HL-60 (cell line): ENCODE measurements around the gene RRP1.

Source experiments
- GABPA ChIP-seq: IDR thresholded peaks from 2 replicates; pipeline ENCODE4 v1.6.1; 2012; ENCODE audit warnings: low read depth
- POLR2AphosphoS5 ChIP-seq: IDR thresholded peaks from 2 replicates; pipeline ENCODE4 v1.6.1; 2012; ENCODE audit warnings: low read depth
- TF ChIP-seq, protein P1 (sequence below): IDR thresholded peaks from one replicate; pipeline ENCODE4 v1.5.1; 2011; ENCODE audit warnings: low read length, control low read depth, inconsistent platforms; ENCODE audit not compliant: insufficient read depth
- TF ChIP-seq, protein P2 (sequence below): IDR thresholded peaks from 2 replicates; pipeline ENCODE4 v1.6.1; 2012; ENCODE audit warnings: low read depth; ENCODE audit not compliant: insufficient replicate concordance

DNA sequence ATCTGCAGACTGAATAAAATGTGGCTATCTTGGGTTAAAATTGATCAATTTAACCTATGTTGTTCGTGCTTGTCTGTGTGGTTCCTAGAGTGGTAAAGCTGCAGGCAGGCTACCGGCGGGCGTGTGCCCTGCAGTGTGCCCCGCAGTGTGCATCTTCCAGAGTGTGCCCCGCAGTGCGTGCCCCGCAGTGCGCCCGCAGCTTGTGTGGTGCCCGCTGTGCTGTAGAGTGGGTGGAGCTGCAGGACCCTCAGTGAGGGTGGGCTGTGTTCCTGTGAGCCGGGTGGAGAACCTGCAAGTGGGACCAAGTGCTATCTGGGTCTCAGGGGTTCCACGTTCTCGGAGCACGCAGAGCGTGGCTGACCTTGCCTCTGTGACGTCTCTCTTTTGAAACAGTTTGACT lies 10.7 kb downstream of the RRP1 start:
- TF ChIP-seq, protein P1, sequence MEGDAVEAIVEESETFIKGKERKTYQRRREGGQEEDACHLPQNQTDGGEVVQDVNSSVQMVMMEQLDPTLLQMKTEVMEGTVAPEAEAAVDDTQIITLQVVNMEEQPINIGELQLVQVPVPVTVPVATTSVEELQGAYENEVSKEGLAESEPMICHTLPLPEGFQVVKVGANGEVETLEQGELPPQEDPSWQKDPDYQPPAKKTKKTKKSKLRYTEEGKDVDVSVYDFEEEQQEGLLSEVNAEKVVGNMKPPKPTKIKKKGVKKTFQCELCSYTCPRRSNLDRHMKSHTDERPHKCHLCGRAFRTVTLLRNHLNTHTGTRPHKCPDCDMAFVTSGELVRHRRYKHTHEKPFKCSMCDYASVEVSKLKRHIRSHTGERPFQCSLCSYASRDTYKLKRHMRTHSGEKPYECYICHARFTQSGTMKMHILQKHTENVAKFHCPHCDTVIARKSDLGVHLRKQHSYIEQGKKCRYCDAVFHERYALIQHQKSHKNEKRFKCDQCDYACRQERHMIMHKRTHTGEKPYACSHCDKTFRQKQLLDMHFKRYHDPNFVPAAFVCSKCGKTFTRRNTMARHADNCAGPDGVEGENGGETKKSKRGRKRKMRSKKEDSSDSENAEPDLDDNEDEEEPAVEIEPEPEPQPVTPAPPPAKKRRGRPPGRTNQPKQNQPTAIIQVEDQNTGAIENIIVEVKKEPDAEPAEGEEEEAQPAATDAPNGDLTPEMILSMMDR, result no peak
- TF ChIP-seq POLR2AphosphoS5 (no peak; the same call in 1 of the 2 replicates), GABPA (no peak)
- TF ChIP-seq, protein P2, sequence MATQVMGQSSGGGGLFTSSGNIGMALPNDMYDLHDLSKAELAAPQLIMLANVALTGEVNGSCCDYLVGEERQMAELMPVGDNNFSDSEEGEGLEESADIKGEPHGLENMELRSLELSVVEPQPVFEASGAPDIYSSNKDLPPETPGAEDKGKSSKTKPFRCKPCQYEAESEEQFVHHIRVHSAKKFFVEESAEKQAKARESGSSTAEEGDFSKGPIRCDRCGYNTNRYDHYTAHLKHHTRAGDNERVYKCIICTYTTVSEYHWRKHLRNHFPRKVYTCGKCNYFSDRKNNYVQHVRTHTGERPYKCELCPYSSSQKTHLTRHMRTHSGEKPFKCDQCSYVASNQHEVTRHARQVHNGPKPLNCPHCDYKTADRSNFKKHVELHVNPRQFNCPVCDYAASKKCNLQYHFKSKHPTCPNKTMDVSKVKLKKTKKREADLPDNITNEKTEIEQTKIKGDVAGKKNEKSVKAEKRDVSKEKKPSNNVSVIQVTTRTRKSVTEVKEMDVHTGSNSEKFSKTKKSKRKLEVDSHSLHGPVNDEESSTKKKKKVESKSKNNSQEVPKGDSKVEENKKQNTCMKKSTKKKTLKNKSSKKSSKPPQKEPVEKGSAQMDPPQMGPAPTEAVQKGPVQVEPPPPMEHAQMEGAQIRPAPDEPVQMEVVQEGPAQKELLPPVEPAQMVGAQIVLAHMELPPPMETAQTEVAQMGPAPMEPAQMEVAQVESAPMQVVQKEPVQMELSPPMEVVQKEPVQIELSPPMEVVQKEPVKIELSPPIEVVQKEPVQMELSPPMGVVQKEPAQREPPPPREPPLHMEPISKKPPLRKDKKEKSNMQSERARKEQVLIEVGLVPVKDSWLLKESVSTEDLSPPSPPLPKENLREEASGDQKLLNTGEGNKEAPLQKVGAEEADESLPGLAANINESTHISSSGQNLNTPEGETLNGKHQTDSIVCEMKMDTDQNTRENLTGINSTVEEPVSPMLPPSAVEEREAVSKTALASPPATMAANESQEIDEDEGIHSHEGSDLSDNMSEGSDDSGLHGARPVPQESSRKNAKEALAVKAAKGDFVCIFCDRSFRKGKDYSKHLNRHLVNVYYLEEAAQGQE, result no peak
